Measurements from ENCODE around the gene PDCD7. TPM values are rescaled to one million over a fixed set of nuclear protein-coding genes. Genes with fewer than 3 reads are reported as not detected.
"Not testable (repeated sequence)": the region's sequence is repeated elsewhere in the genome, so short reads cannot be mapped to it uniquely, and the experiment has no call there.

The PDCD7 gene
- total RNA-seq = 10 to 100 TPM; 19.5 to 26.5 TPM

GRCh38 chr15:65133548-65134200 is at the start of gene PDCD7:
TSS of gene PDCD7 (minus strand) at chr15:65133808. CDS start at chr15:65133781, 27 bp downstream.
- Mint-ChIP-seq H3K4me1 (peaks cover 29% of the 10 kb centered on the region), H3K27me3 (no peaks in the 10 kb centered on the region), H3K9me3 (peaks cover 9% of the 10 kb centered on the region), H3K27ac (peak within 1 kb of the TSS; percentile 94), H3K36me3 (ENCODE audit: low read depth) (peaks cover 5% of the 10 kb centered on the region), H3K4me3 (peak within 1 kb of the TSS; percentile 89)
- CTCF ChIA-PET = interaction anchor here (0.6 to 1.0 kb wide), 2 partner anchors 164 to 1404 kb away, joined by 3 to 4 read pairs; no protein-coding TSS in a partner anchor
- POLR2A ChIA-PET = interaction anchor here (0.6 kb wide), 1 partner anchor 171 kb away, joined by 3 read pairs; the partner anchor contains the start of gene RNU5B-1
- DNase-seq = peak; percentile 91

- DNase-seq = no peak
- Mint-ChIP-seq H3K27ac (peak overlapping the region; percentile 60), H3K36me3 (ENCODE audit: low read depth) (peaks cover 24% of the 10 kb centered on the region), H3K9me3 (no peaks in the 10 kb centered on the region), H3K4me3 (peak overlapping the region; percentile 96), H3K4me1 (peaks cover 26% of the 10 kb centered on the region), H3K27me3 (no peaks in the 10 kb centered on the region)
- ChIA-PET POLR2A (interaction anchor here (0.6 kb wide), 1 partner anchor 98 kb away, joined by 3 read pairs; no protein-coding TSS in a partner anchor), CTCF (no interaction called here)
Observed at GRCh38 chr15:65182538-65182937, 48.9 kb upstream of the PDCD7 start.

DNA sequence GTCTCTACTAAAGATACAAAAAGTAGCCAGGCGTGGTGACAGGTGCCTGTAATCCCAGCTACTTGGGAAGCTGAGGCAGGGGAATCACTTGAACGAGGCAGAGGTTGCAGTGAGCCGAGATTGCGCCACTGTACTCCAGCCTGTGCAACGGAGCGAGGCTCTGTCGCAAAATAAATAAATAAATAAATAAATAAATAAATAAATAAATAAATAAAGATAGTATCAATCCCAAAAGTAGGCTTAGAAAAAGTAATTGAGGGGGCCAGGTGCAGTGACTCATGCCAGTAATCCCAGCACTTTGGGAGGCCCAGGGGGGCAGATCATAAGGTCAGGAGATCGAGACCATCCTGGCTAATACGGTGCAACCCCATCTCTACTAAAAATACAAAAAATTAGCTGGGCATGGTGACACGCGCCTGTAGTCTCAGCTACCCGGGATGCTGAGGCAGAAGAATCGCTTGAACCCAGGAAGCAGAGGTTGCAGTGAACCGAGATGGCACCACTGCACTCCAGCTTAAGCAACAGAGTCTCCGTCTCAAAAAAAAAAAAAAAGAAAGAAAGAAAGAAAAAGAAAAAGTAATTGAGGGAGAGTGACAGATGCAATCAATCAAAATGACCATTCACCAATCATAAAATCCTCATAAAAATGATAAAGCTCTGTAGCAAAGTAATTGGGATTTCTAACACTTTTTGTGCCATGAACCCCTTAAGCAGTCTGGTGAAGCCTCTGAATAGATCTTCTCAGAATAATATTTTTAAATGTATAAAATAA is 48.2 kb upstream of the PDCD7 start:
- H3K27ac Mint-ChIP-seq, H3K27me3 Mint-ChIP-seq, H3K9me3 Mint-ChIP-seq, DNase-seq, H3K4me3 Mint-ChIP-seq: not testable (repeated sequence)
- Mint-ChIP-seq H3K36me3 (ENCODE audit: low read depth) (peaks cover 24% of the 10 kb centered on the region), H3K4me1 (peaks cover 26% of the 10 kb centered on the region)
- ChIA-PET POLR2A (interaction anchor here (0.6 kb wide), 1 partner anchor 99 kb away, joined by 3 read pairs; no protein-coding TSS in a partner anchor), CTCF (interaction anchor here (0.8 kb wide), 1 partner anchor 56 kb away, joined by 3 read pairs; no protein-coding TSS in a partner anchor)

DNA sequence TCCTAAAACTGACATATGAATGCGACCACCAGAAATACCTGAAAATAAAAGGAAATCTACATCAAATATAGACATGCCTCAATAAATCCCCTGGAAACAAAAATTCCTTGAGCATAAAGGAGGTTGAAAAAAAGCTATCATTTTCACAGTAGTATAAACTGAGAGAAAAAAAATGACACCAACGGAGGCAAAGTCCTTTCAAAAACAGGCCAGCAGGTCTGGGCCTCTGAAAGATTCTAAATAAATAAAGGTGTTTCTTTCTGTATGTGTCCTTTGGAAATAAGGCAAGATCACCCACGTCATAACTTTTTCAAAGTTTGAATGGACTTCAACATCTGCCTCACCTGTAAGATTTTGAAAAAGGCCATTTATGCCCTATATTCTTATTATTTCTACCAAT is 46.6 kb upstream of the PDCD7 start:
- Mint-ChIP-seq H3K4me3 (no peak overlapping the region), H3K36me3 (ENCODE audit: low read depth) (peaks cover 29% of the 10 kb centered on the region), H3K27me3 (no peaks in the 10 kb centered on the region), H3K27ac (no peak overlapping the region), H3K9me3 (no peaks in the 10 kb centered on the region), H3K4me1 (peaks cover 24% of the 10 kb centered on the region)
- ChIA-PET POLR2A (no interaction called here), CTCF (interaction anchor here (0.6 kb wide), 1 partner anchor 150 kb away, joined by 3 read pairs; no protein-coding TSS in a partner anchor)
- DNase-seq = no peak

DNA sequence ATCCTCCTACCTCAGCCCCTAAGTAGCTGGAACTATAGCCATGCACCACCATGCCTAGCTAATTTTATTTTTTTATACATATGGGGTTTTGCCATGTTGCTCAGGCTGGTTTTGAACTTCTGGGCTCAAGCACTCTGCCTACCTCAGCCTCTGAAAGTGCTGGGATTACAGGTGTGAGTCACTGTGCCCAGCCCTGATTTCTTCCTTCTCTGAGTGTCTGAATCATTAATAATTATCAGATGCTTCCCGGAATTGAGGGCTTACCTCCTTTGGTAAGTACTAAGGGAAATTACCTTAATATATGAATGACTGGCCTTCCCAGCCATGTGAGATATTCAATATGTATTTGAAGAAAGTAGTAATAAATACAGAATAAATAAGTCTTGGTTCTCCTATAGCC is 44.3 kb upstream of the PDCD7 start:
- Mint-ChIP-seq H3K9me3 (no peaks in the 10 kb centered on the region), H3K27ac (no peak overlapping the region), H3K36me3 (ENCODE audit: low read depth) (peaks cover 29% of the 10 kb centered on the region), H3K27me3 (no peaks in the 10 kb centered on the region), H3K4me3 (no peak overlapping the region), H3K4me1 (peaks cover 17% of the 10 kb centered on the region)
- DNase-seq = no peak
- ChIA-PET POLR2A (no interaction called here), CTCF (interaction anchor here (0.6 to 1.1 kb wide), 2 partner anchors 30 to 65 kb away, joined by 3 to 4 read pairs; no protein-coding TSS in a partner anchor)

DNA sequence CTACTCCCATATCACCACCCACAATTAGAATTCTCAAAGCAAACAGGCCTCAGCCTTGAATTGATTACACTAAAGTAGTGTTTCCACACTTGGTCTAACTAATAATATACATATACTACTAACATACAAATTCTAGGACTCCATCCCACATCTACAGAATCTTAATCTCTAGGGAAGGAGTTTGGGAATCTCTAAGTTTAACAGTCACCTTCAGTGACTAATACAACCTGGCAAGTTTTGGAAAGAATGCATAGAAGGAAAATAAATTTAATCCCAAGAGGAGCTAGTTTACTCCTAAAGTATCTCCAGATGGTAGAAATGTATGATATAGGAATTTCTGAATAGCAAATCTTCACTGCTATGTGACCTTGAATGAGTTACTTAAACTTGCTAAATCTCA is 42.4 kb upstream of the PDCD7 start:
- peaks cover 29% of the 10 kb centered on the region for H3K36me3 Mint-ChIP-seq (ENCODE audit: low read depth)
- no peaks in the 10 kb centered on the region for H3K9me3 Mint-ChIP-seq
- no peak for DNase-seq
- no peak overlapping the region for H3K4me3 Mint-ChIP-seq
- peaks cover 9% of the 10 kb centered on the region for H3K4me1 Mint-ChIP-seq
- no peak overlapping the region for H3K27ac Mint-ChIP-seq
- ChIA-PET POLR2A (no interaction called here), CTCF (no interaction called here)
- H3K27me3 Mint-ChIP-seq = no peaks in the 10 kb centered on the region

- H3K36me3 Mint-ChIP-seq (ENCODE audit: low read depth) = peaks cover 28% of the 10 kb centered on the region
- H3K27me3 Mint-ChIP-seq = no peaks in the 10 kb centered on the region
- H3K4me1 Mint-ChIP-seq = peaks cover 9% of the 10 kb centered on the region
- H3K9me3 Mint-ChIP-seq = no peaks in the 10 kb centered on the region
- DNase-seq = no peak
- no peak overlapping the region for H3K27ac Mint-ChIP-seq
- ChIA-PET CTCF (no interaction called here), POLR2A (no interaction called here)
- no peak overlapping the region for H3K4me3 Mint-ChIP-seq
Observed at GRCh38 chr15:65175511-65175910, 41.9 kb upstream of the PDCD7 start.

DNA sequence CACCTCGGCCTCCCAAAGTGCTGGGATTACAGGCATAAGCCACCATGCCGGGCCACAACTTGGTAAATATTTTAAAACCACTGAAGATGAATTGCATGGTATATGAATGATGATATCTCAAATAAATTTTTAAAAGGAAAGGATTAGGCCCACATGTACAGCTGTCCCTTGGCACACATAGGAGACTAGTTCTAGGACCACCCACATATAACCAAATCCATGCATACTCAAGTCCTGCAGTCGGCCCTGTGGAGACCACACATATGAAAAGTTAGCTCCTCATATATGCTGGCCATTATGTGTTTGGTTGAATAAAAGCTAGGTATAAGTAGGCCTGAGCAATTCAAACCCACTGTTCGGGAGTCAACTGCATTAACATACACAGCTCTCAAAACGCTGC is 40.9 kb upstream of the PDCD7 start:
- Mint-ChIP-seq H3K27ac (no peak overlapping the region), H3K4me1 (peaks cover 5% of the 10 kb centered on the region), H3K9me3 (no peaks in the 10 kb centered on the region), H3K36me3 (ENCODE audit: low read depth) (peaks cover 26% of the 10 kb centered on the region), H3K27me3 (no peaks in the 10 kb centered on the region), H3K4me3 (no peak overlapping the region)
- ChIA-PET CTCF (no interaction called here), POLR2A (no interaction called here)
- DNase-seq = no peak

- CTCF ChIA-PET = no interaction called here
- H3K36me3 Mint-ChIP-seq (ENCODE audit: low read depth) = peaks cover 20% of the 10 kb centered on the region
- H3K27me3 Mint-ChIP-seq = no peaks in the 10 kb centered on the region
- no peak overlapping the region for H3K27ac Mint-ChIP-seq
- H3K4me3 Mint-ChIP-seq = no peak overlapping the region
- no peak for DNase-seq
- POLR2A ChIA-PET = no interaction called here
- peaks cover 5% of the 10 kb centered on the region for H3K4me1 Mint-ChIP-seq
- H3K9me3 Mint-ChIP-seq = no peaks in the 10 kb centered on the region
Observed at GRCh38 chr15:65172531-65172930, 38.9 kb upstream of the PDCD7 start.

DNA sequence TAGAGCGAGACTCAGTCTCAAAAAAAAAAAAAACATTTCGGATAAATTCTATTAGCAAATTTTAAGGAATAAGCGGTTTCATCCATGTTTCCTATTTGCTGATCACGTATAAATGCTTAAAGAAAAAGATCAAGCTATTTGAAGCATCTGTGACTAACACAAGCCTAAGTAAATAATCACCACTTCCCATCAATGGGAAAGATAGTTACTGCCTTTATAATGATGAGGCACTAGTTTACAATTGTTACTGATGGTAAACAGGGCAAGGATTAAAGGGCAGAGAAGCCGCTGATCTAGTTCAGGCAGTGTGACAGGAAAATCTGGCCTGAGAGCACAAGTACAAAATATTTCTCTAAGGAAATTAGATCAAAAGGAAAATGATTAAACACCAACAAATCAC is 37.8 kb upstream of the PDCD7 start:
- no peak for DNase-seq
- no peak overlapping the region for H3K27ac Mint-ChIP-seq
- ChIA-PET POLR2A (no interaction called here), CTCF (interaction anchor here (0.7 kb wide), 2 partner anchors 66 to 1221 kb away, joined by 4 read pairs; no protein-coding TSS in a partner anchor)
- H3K36me3 Mint-ChIP-seq (ENCODE audit: low read depth) = peaks cover 23% of the 10 kb centered on the region
- peaks cover 5% of the 10 kb centered on the region for H3K4me1 Mint-ChIP-seq
- no peaks in the 10 kb centered on the region for H3K27me3 Mint-ChIP-seq
- no peaks in the 10 kb centered on the region for H3K9me3 Mint-ChIP-seq
- H3K4me3 Mint-ChIP-seq = no peak overlapping the region

- ChIA-PET POLR2A (no interaction called here), CTCF (no interaction called here)
- H3K27ac Mint-ChIP-seq = no peak overlapping the region
- H3K4me3 Mint-ChIP-seq = no peak overlapping the region
- peaks cover 11% of the 10 kb centered on the region for H3K36me3 Mint-ChIP-seq (ENCODE audit: low read depth)
- peaks cover 2% of the 10 kb centered on the region for H3K4me1 Mint-ChIP-seq
- H3K9me3 Mint-ChIP-seq = no peaks in the 10 kb centered on the region
- no peaks in the 10 kb centered on the region for H3K27me3 Mint-ChIP-seq
- no peak for DNase-seq
Observed at GRCh38 chr15:65165875-65166274, 32.3 kb upstream of the PDCD7 start.

- no peaks in the 10 kb centered on the region for H3K27me3 Mint-ChIP-seq
- CTCF ChIA-PET = no interaction called here
Observed at GRCh38 chr15:65164139-65164538, 30.5 kb upstream of the PDCD7 start.

DNA sequence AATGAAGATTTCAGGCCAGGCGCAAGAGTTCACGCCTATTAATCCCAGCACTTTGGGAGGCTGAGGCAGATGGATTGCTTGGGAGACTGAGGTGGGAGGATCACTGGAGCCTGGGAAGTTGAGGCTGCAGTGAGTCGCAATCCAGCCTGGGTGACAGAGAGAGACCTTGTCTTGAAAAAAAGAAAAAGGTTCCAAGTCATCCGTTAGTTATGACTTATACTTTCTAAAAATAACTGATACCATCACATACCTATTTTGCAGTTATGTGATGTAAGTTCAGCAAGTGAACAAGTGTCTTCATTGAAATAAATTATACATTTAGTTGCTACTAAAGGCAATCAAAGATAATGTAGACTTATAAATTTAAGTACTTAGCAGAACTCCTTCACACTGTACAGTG is 29.4 kb upstream of the PDCD7 start:
- peaks cover 2% of the 10 kb centered on the region for H3K4me1 Mint-ChIP-seq
- no peak overlapping the region for H3K27ac Mint-ChIP-seq
- DNase-seq = no peak
- H3K9me3 Mint-ChIP-seq = no peaks in the 10 kb centered on the region
- H3K27me3 Mint-ChIP-seq = no peaks in the 10 kb centered on the region
- H3K36me3 Mint-ChIP-seq (ENCODE audit: low read depth) = peaks cover 11% of the 10 kb centered on the region
- ChIA-PET POLR2A (no interaction called here), CTCF (interaction anchor here (0.9 kb wide), 1 partner anchor 18 kb away, joined by 4 read pairs; no protein-coding TSS in a partner anchor)
- H3K4me3 Mint-ChIP-seq = no peak overlapping the region

More at GRCh38 chr15:65164139-65164538, 30.5 kb upstream of the PDCD7 start:
- Mint-ChIP-seq H3K4me3 (no peak overlapping the region), H3K9me3 (no peaks in the 10 kb centered on the region), H3K36me3 (ENCODE audit: low read depth) (peaks cover 11% of the 10 kb centered on the region), H3K27ac (no peak overlapping the region), H3K4me1 (peaks cover 2% of the 10 kb centered on the region)
- DNase-seq = no peak
- POLR2A ChIA-PET = interaction anchor here (0.6 kb wide), 1 partner anchor 107 kb away, joined by 4 read pairs; no protein-coding TSS in a partner anchor
